Measurements from ENCODE around the gene RIC1. TPM values are rescaled to one million over a fixed set of nuclear protein-coding genes. Genes with fewer than 3 reads are reported as not detected.

Gene RIC1
- total RNA-seq, 3 donors from 2014 or later, result 42.6 to 74.5 (median 53.1) TPM

- intact Hi-C loops (cut with DNase I; ENCODE audit: low total_unique reads), result no loop called here
- no peak for DNase-seq (ENCODE audit: low spot score in 2 of 2)
- no peak for TF ChIP-seq POLR2AphosphoS5 (IDR thresholded peaks at IDR 0.05)
- no peak for TF ChIP-seq CTCF (IDR thresholded peaks at IDR 0.05)
- TF ChIP-seq POLR2A (IDR thresholded peaks at IDR 0.05), result no peak
- no peak overlapping the region for H3K27ac ChIP-seq
- no peaks in the 10 kb centered on the region for H3K36me3 ChIP-seq
- no peaks in the 10 kb centered on the region for H3K27me3 ChIP-seq
- H3K9me3 ChIP-seq, result no peaks in the 10 kb centered on the region
- no peaks in the 10 kb centered on the region for H3K4me1 ChIP-seq
- no peak overlapping the region for H3K4me3 ChIP-seq
These were observed 172.2 kb downstream of the RIC1 start for GRCh38 chr9:5800969-5801738.

GRCh38 chr9:5801739-5802113 is 172.8 kb downstream of the RIC1 start:
- Histone ChIP-seq H3K9me3 (no peaks in the 10 kb centered on the region), H3K27me3 (no peaks in the 10 kb centered on the region), H3K4me3 (no peak overlapping the region), H3K4me1 (no peaks in the 10 kb centered on the region), H3K27ac (no peak overlapping the region), H3K36me3 (no peaks in the 10 kb centered on the region)
- intact Hi-C loops (cut with DNase I; ENCODE audit: low total_unique reads), result no loop called here
- TF ChIP-seq POLR2A (IDR thresholded peaks at IDR 0.05), result no peak
- no peak for DNase-seq (ENCODE audit: low spot score in 2 of 2)

- intact Hi-C loops (cut with DNase I; ENCODE audit: low total_unique reads), result no loop called here
- Histone ChIP-seq H3K4me1 (no peaks in the 10 kb centered on the region), H3K27ac (no peak overlapping the region), H3K9me3 (no peaks in the 10 kb centered on the region), H3K36me3 (no peaks in the 10 kb centered on the region), H3K27me3 (no peaks in the 10 kb centered on the region), H3K4me3 (no peak overlapping the region)
- TF ChIP-seq CTCF (IDR thresholded peaks at IDR 0.05), result no peak
- no peak for TF ChIP-seq POLR2A (IDR thresholded peaks at IDR 0.05)
- no peak for TF ChIP-seq POLR2AphosphoS5 (IDR thresholded peaks at IDR 0.05)
- no peak for DNase-seq (ENCODE audit: low spot score in 2 of 2)
These were observed 176.6 kb downstream of the RIC1 start for GRCh38 chr9:5805478-5805877.

GRCh38 chr9:5811751-5812150 is 182.8 kb downstream of the RIC1 start:
- no peak overlapping the region for H3K4me3 ChIP-seq
- no peaks in the 10 kb centered on the region for H3K4me1 ChIP-seq
- DNase-seq (ENCODE audit: low spot score in 2 of 2), result no peak
- intact Hi-C loops (cut with DNase I; ENCODE audit: low total_unique reads), result no loop called here
- no peaks in the 10 kb centered on the region for H3K36me3 ChIP-seq
- no peaks in the 10 kb centered on the region for H3K9me3 ChIP-seq
- no peak overlapping the region for H3K27ac ChIP-seq
- no peaks in the 10 kb centered on the region for H3K27me3 ChIP-seq
- TF ChIP-seq POLR2A (IDR thresholded peaks at IDR 0.05), result no peak
- no peak for TF ChIP-seq CTCF (IDR thresholded peaks at IDR 0.05)
- no peak for TF ChIP-seq POLR2AphosphoS5 (IDR thresholded peaks at IDR 0.05)

- H3K27me3 ChIP-seq, result no peaks in the 10 kb centered on the region
- no peaks in the 10 kb centered on the region for H3K36me3 ChIP-seq
- intact Hi-C loops (cut with DNase I; ENCODE audit: low total_unique reads), result no loop called here
These were observed 184.9 kb downstream of the RIC1 start for GRCh38 chr9:5813824-5814223.

More at GRCh38 chr9:5813824-5814223, 184.9 kb downstream of the RIC1 start:
- no peaks in the 10 kb centered on the region for H3K4me1 ChIP-seq
- no peak for DNase-seq (ENCODE audit: low spot score in 2 of 2)
- H3K9me3 ChIP-seq, result no peaks in the 10 kb centered on the region
- TF ChIP-seq POLR2AphosphoS5 (IDR thresholded peaks at IDR 0.05), result no peak
- no peak for TF ChIP-seq POLR2A (IDR thresholded peaks at IDR 0.05)
- TF ChIP-seq CTCF (IDR thresholded peaks at IDR 0.05), result no peak
- no peak overlapping the region for H3K27ac ChIP-seq
- H3K4me3 ChIP-seq, result no peak overlapping the region

Data from breast epithelium (tissue), 4 donors.